H9 (cell line): ENCODE results near the gene RFNG. TPM values are rescaled to one million over a fixed set of nuclear protein-coding genes. Genes with fewer than 3 reads are reported as not detected.

Experiments
- DNase-seq: peaks from one replicate; pipeline ENCODE4 v3.0.0-alpha.2; 2017
- H2AFZ ChIP-seq: one replicate; pipeline ENCODE4 v1.6.1; 2013; ENCODE audit warnings: mild to moderate bottlenecking, low read length, control low read depth, moderate library complexity
- H2AK5ac ChIP-seq: 2 replicates; pipeline ENCODE4 v1.6.1; 2013; ENCODE audit warnings: low read length, control low read depth, mixed read lengths; ENCODE audit not compliant: insufficient read length
- H2BK120ac ChIP-seq: one replicate; pipeline ENCODE4 v1.6.1; 2013; ENCODE audit warnings: low read depth, mild to moderate bottlenecking, low read length, control low read depth, inconsistent platforms; ENCODE audit not compliant: poor library complexity, severe bottlenecking
- H2BK12ac ChIP-seq: 2 replicates; pipeline ENCODE4 v1.6.1; 2013; ENCODE audit warnings: low read length, control low read depth, mixed read lengths, low read depth; ENCODE audit not compliant: insufficient read length
- H2BK15ac ChIP-seq: 2 replicates; pipeline ENCODE4 v1.6.1; 2013; ENCODE audit warnings: low read depth, low read length, control low read depth
- H2BK20ac ChIP-seq: one replicate; pipeline ENCODE4 v1.6.1; 2013; ENCODE audit warnings: low read depth, mild to moderate bottlenecking, low read length, control low read depth, inconsistent platforms; ENCODE audit not compliant: poor library complexity, severe bottlenecking
- H2BK5ac ChIP-seq: 2 replicates; pipeline ENCODE4 v1.6.1; 2013; ENCODE audit warnings: low read length, control low read depth, mixed read lengths; ENCODE audit not compliant: insufficient read length
- H3K14ac ChIP-seq: 2 replicates; pipeline ENCODE4 v1.6.1; 2013; ENCODE audit warnings: low read length, control low read depth; ENCODE audit not compliant: insufficient read depth
- H3K18ac ChIP-seq: 2 replicates; pipeline ENCODE4 v1.6.1; 2013; ENCODE audit warnings: low read depth, mild to moderate bottlenecking, mixed read lengths, low read length, control low read depth; ENCODE audit not compliant: insufficient read length
- H3K23ac ChIP-seq: 2 replicates; pipeline ENCODE4 v1.6.1; 2013; ENCODE audit warnings: low read length, control low read depth, mixed read lengths, low read depth; ENCODE audit not compliant: insufficient read length
- H3K23me2 ChIP-seq: 2 replicates; pipeline ENCODE4 v1.6.1; 2013; ENCODE audit warnings: low read depth, mild to moderate bottlenecking, mixed read lengths, low read length, control low read depth; ENCODE audit not compliant: insufficient read length, poor library complexity, severe bottlenecking
- H3K27ac ChIP-seq: 2 replicates; pipeline ENCODE4 v1.5.1; 2013; ENCODE audit warnings: low read length, control low read depth, mixed read lengths, low read depth; ENCODE audit not compliant: insufficient read length
- H3K27me3 ChIP-seq: 2 replicates; pipeline ENCODE4 v1.6.1; 2013; ENCODE audit warnings: low read length, control low read depth, inconsistent platforms; ENCODE audit not compliant: insufficient read depth
- H3K4ac ChIP-seq: 2 replicates; pipeline ENCODE4 v1.6.1; 2013; ENCODE audit warnings: low read depth, mild to moderate bottlenecking, control low read depth, inconsistent platforms, low read length, moderate library complexity
- H3K4me1 ChIP-seq: 2 replicates; pipeline ENCODE4 v1.6.1; 2013; ENCODE audit warnings: low read length, control low read depth, inconsistent platforms; ENCODE audit not compliant: insufficient read depth
- H3K4me2 ChIP-seq: 2 replicates; pipeline ENCODE4 v1.6.1; 2013; ENCODE audit warnings: low read length, control low read depth, mixed read lengths; ENCODE audit not compliant: insufficient read length, insufficient read depth
- H3K56ac ChIP-seq: 2 replicates; pipeline ENCODE4 v1.6.1; 2013; ENCODE audit warnings: low read depth, mild to moderate bottlenecking, mixed read lengths, low read length, control low read depth; ENCODE audit not compliant: insufficient read length
- H3K79me1 ChIP-seq: 2 replicates; pipeline ENCODE4 v1.6.1; 2013; ENCODE audit warnings: low read depth, mild to moderate bottlenecking, moderate library complexity, low read length, control low read depth, inconsistent platforms; ENCODE audit not compliant: insufficient read depth, poor library complexity, severe bottlenecking
- H3K79me2 ChIP-seq: 2 replicates; pipeline ENCODE4 v1.6.1; 2013; ENCODE audit warnings: low read length, control low read depth, inconsistent platforms; ENCODE audit not compliant: insufficient read depth
- H3K9ac ChIP-seq: 2 replicates; pipeline ENCODE4 v1.6.1; 2013; ENCODE audit warnings: low read length, control low read depth, mixed read lengths; ENCODE audit not compliant: insufficient read length; ENCODE audit errors: extremely low read depth
- H3K9me3 ChIP-seq: one replicate; pipeline ENCODE4 v1.6.1; 2013; ENCODE audit warnings: low read depth, low read length, inconsistent platforms; ENCODE audit not compliant: control insufficient read depth
- H3T11ph ChIP-seq: one replicate; pipeline ENCODE4 v1.6.1; 2013; ENCODE audit warnings: mild to moderate bottlenecking, low read length, control low read depth, inconsistent platforms
- H4K20me1 ChIP-seq: one replicate; pipeline ENCODE4 v1.6.1; 2013; ENCODE audit not compliant: control insufficient read depth, insufficient read length, insufficient read depth
- H4K5ac ChIP-seq: 2 replicates; pipeline ENCODE4 v1.6.1; 2013; ENCODE audit warnings: low read depth, mild to moderate bottlenecking, mixed read lengths, low read length, control low read depth; ENCODE audit not compliant: insufficient read length
- H4K8ac ChIP-seq: replicated peaks from 2 replicates; pipeline ENCODE4 v1.6.1; 2013; ENCODE audit warnings: low read length, control low read depth, mixed read lengths, low read depth; ENCODE audit not compliant: insufficient read length
- H4K91ac ChIP-seq: 2 replicates; pipeline ENCODE4 v1.6.1; 2013; ENCODE audit warnings: low read depth, mild to moderate bottlenecking, moderate library complexity, mixed read lengths, low read length, control low read depth; ENCODE audit not compliant: insufficient read length
- H3K27ac Mint-ChIP-seq, 3 experiments: 2 replicates in 2 of 3; 3 replicates in 1 of 3; pipeline ENCODE4 v1.8.0; 2020 to 2021; ENCODE audit warnings: mixed read lengths in 3 of 3, mild to moderate bottlenecking in 1 of 3, moderate library complexity in 1 of 3
- H3K27me3 Mint-ChIP-seq: 2 replicates; pipeline ENCODE4 v1.8.0; 2021; ENCODE audit warnings: low read depth, mild to moderate bottlenecking, moderate library complexity, mixed read lengths
- H3K36me3 Mint-ChIP-seq, 3 experiments: 2 replicates in 2 of 3; 3 replicates in 1 of 3; pipeline ENCODE4 v1.8.0; 2020 to 2021; ENCODE audit warnings: low read depth in 3 of 3, mixed read lengths in 3 of 3; ENCODE audit not compliant: insufficient read depth in 1 of 3
- H3K4me1 Mint-ChIP-seq, 2 experiments: 2 replicates each; pipeline ENCODE4 v1.8.0; 2020; ENCODE audit warnings: mixed read lengths in 2 of 2
- H3K4me3 Mint-ChIP-seq, 2 experiments: 2 replicates in 1 of 2; 3 replicates in 1 of 2; pipeline ENCODE4 v1.8.0; 2020 to 2021; ENCODE audit warnings: mild to moderate bottlenecking in 2 of 2, mixed read lengths in 2 of 2, moderate library complexity in 1 of 2
- H3K9me3 Mint-ChIP-seq, 2 experiments: 2 replicates in 1 of 2; 3 replicates in 1 of 2; pipeline ENCODE4 v1.8.0; 2020; ENCODE audit warnings: mild to moderate bottlenecking in 2 of 2, mixed read lengths in 2 of 2, moderate library complexity in 1 of 2
- CTCF ChIP-seq: fragments of 200-600 bp; sonication (generic); conservative IDR thresholded peaks from 3 replicates; pipeline ENCODE4 v1.8.0; 2021; ENCODE audit warnings: antibody characterized with exemption, mild to moderate bottlenecking
- WGBS: extraction: QIAGEN DNeasy Blood & Tissue Kit; methylation state at CpG from one replicate; pipeline ENCODE4 v1.1.7; 2013; ENCODE audit warnings: missing lambda C conversion rate, low lambda C conversion rate, mixed read lengths; ENCODE audit not compliant: insufficient read length; ENCODE audit errors: extremely low coverage; 5-methylcytosine and 5-hydroxymethylcytosine counted together
- total RNA-seq: library from RNA; stranded (reverse); gene quantifications from 2 replicates; pipeline ENCODE4 v1.2.1, GENCODE V29; 2021

RFNG gene
- total RNA-seq, 1 experiment from 2014 or later: 34.0 TPM

GRCh38 chr17:82018152-82018988 lies 33.2 kb downstream of the RFNG start:
- no peak for TF ChIP-seq CTCF
- Histone ChIP-seq H3K56ac (no peak overlapping the region), H3K4ac (no peak overlapping the region), H3K79me1 (peaks cover 5% of the 10 kb centered on the region), H4K20me1 (no peaks in the 10 kb centered on the region), H2BK20ac (no peak overlapping the region), H3K14ac (no peak overlapping the region), H4K8ac (no peak overlapping the region), H2BK12ac (no peak overlapping the region), H2BK120ac (no peak overlapping the region), H3K18ac (no peak overlapping the region), H4K91ac (no peak overlapping the region), H2BK5ac (no peak overlapping the region), H3T11ph (no peak overlapping the region), H3K27ac (no peak overlapping the region), H3K23ac (no peak overlapping the region), H2AFZ (no peak overlapping the region), H3K79me2 (no peaks in the 10 kb centered on the region), H2BK15ac (no peak overlapping the region), H2AK5ac (no peak overlapping the region), H3K4me2 (no peak overlapping the region), H3K23me2 (peaks cover 5% of the 10 kb centered on the region), H3K9ac (no peak overlapping the region), H3K27me3 (no peaks in the 10 kb centered on the region), H4K5ac (no peak overlapping the region), H3K4me1 (no peaks in the 10 kb centered on the region), H3K9me3 (no peaks in the 10 kb centered on the region)
- H3K4me1 Mint-ChIP-seq: peaks cover 7 to 10% of the 10 kb centered on the region in 2 experiments
- H3K27ac Mint-ChIP-seq: 0 out of 7 replicates have a peak overlapping the region, but pooled peaks of 1 of the 3 experiments have one; percentile 28
- no peaks in the 10 kb centered on the region for H3K27me3 Mint-ChIP-seq
- H3K4me3 Mint-ChIP-seq: no peak overlapping the region
- H3K9me3 Mint-ChIP-seq: no peaks in the 10 kb centered on the region
- H3K36me3 Mint-ChIP-seq: peaks cover 2 to 8% (median 3%) of the 10 kb centered on the region in 3 experiments; a peak in 4 of 7 replicates
- no peak for DNase-seq
- WGBS: no CpG with 5 or more reads among the region's 19 CpGs
